HG03558 (cell line): ENCODE data around the gene SCEL.

Experiments used
- ATAC-seq: cut with Tn5 transposase; IDR thresholded peaks from one replicate; pipeline ENCODE4 v1.9.1; 2021; ENCODE audit warnings: moderate number of reproducible peaks; ENCODE audit not compliant: unreplicated experiment; ENCODE audit errors: extremely low read depth

The SCEL gene

GRCh38 chr13:77548594-77548993 is 13.1 kb downstream of the SCEL start:
- no peak for ATAC-seq

DNA sequence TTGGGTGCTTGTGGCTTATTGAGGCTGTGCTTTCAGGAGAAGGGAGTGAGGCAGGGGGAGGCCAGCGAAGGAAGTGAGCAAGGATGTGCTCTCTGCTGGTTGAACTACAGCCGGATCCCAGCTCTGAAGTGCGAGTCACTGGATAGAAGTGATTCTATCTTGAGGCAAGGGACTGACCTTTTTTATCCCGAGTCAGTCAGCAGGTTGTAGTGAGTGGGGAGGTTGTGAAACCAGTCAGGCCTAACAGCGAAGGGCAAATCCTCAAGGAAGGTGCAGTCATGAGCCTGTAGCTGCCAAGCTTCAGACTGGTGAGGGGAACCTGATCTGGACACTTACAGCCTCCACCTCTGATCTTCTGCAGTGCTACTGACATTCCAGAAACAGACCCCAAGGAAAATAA is 18.6 kb downstream of the SCEL start:
- ATAC-seq: no peak

DNA sequence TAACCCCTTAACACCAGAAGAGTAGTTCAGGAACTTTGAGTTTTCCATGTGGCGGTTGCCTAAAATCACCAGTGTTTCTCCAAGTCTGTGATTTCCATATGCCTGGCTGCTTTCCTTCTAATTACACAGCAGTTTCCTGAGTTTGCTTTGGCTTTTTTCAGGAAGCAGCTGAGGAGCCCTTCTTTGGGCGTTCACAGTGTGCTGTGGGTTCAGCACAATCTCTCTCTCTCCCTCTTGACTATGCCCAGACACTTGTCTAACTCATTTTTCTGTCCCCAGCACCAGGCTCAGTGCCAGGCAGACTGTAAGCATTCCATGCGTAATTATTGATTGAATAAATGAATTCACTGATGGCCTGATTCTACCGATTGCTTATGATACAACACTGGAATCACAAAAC is 19.7 kb downstream of the SCEL start:
- no peak for ATAC-seq

GRCh38 chr13:77558016-77558415 is 22.5 kb downstream of the SCEL start:
- no peak for ATAC-seq

DNA sequence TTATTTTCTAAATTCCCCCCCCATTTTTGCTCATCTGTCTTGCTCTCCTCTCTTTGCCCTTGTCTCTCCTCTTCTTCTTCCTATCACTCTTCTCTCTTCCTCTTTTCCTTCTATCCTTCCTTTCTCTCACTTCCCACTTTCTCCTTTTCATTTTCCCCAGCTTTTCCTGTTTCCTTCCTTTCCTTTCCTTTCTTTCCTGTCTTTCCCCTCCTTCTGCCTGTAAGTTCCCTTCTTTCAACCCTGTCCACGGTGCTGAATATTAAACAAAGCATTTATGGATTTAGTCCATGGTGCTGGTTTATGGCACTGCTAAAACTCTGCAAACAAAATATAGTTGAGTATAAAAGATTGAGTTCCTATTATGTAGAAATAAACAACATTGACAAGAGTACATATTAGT is 27.6 kb downstream of the SCEL start:
- no peak for ATAC-seq

DNA sequence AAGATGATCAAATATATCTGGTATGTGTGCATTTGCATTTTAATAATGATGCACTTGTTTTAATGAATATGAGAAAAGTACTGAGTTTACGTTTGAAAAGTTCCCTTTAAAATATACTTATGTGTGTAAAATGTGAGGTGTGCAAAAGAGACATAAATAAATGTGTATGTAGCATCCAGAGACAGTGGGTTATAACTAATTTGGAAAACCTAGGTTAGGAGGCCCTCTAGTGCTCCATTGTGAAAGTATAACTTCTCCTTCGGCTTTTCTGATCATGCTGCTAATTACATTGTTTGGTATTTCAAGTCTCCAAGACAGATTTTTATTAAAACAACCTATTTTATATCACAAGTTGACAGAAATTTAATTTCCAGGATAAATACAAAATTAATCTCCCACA is 30.1 kb downstream of the SCEL start:
- no peak for ATAC-seq

DNA sequence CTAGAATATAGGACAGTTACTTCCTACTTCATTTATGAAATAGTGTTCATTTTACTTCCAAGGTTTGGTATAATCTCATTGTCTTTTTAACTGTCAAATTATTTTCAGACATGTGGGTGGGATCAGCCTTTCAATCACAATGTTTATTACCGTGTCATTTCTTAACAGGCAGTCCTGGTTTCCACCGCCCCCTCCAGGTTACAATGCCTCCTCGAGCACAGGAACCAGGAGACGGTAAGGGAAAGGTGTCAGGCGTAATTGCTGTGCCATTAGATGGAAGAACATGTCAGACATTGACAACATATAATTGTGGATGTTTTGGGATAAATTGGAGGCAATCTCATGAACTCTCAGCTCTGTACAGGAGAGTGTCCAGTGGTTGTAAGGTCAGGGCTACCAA is 36.5 kb downstream of the SCEL start:
- ATAC-seq: no peak

DNA sequence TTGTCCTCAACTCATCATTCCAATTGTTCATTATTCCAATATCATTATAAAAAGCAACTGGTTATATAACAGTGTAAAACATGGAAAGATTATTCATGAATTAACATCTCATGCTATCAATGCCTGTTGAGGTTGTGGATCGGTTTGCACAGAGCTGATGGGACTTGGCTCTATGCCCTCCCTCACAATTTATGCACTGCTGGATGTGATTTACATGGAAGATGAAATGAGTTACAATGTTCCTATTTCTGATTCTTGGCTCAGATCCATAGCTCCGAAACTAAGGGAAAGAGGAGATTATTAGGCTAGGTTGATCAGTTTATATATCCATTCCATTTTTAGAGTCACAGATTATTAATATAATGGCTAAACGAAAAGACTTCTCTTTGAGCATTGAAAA is 38.6 kb downstream of the SCEL start:
- ATAC-seq: no peak

DNA sequence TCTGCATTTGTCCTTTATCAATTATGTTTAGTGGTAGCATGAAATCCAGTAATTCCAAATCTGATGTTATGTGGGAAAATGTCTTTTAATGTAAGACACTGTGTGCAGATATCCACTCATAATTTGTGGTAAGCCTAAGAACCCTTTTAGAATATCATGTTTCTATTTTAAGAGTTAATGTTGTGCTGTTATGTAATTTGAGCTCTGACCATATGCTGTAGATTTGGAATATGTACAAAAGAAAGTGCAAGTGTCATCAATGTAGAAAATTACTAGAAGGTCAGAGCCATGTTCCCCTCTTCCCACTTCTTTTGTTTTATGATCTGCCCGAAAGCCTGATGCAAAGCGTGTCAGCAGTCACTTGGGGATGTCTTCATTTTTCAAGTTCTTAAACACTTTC is 44.5 kb downstream of the SCEL start:
- no peak for ATAC-seq

- no peak for ATAC-seq
These were observed 45.2 kb downstream of the SCEL start for GRCh38 chr13:77580748-77581147.

DNA sequence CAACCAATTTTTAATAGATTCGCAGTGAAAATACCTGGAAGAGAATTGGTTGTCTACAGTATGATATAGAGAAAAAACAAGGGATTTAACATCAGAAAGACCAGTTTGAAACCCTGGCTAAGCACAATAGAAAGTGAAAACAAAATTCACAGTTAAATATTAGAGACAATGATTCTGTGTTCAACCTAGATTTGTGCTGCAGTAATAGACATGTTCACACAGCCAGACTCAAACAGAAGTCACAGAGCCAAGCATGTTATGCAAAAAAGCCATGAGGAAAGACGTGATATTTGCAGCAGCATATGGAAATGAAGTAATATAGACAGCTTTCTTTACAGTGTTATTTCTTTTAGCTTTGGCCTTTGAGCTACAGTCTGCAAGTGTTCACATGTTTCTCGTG is 48.1 kb downstream of the SCEL start:
- ATAC-seq: no peak

DNA sequence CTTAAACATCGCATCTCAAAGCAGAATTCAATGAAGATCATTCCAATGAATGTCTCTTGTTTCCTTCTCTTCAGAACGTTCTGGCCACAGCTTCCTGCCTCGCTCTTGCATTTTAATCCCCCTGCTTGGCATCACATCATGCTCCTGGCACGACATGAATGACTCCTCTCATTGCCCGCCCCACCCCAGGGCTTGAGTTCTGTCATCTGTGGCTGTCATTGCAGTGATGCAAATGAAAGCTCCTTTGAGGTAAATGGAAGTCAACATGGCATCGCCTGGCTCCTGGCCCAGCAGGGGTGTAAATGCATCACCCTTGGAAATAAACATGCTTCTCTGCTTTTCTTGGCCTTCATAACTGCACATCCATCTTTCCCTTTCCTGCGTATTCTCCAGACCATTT is 48.6 kb downstream of the SCEL start:
- ATAC-seq: no peak

- ATAC-seq: no peak
These were observed 59.8 kb downstream of the SCEL start for GRCh38 chr13:77595166-77595810.

GRCh38 chr13:77596777-77597176 is 61.3 kb downstream of the SCEL start:
- no peak for ATAC-seq

- no peak for ATAC-seq
These were observed 63.8 kb downstream of the SCEL start for GRCh38 chr13:77599351-77599750.

- no peak for ATAC-seq
These were observed 65.2 kb downstream of the SCEL start for GRCh38 chr13:77600701-77601100.

DNA sequence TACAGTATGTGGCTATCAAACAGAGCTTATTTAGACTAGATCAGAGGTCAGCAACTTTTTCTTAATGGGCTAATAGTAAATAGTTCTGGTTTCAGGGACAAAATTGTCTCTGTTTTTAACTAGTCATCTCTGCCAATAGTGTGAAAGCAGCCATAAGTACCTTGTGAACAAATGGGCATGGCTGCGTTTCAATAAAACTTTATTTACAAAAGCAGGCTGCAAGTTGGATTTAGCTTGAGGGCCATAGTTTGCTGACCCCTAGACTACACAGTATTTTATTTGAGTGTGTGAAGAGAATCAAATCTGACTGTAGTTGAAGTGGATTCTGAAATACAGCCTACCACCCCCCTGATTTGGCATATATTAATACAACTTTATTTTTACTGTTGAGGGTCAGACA is 75.6 kb downstream of the SCEL start:
- no peak for ATAC-seq

- no peak for ATAC-seq
These were observed 80.5 kb downstream of the SCEL start for GRCh38 chr13:77616027-77616426.

DNA sequence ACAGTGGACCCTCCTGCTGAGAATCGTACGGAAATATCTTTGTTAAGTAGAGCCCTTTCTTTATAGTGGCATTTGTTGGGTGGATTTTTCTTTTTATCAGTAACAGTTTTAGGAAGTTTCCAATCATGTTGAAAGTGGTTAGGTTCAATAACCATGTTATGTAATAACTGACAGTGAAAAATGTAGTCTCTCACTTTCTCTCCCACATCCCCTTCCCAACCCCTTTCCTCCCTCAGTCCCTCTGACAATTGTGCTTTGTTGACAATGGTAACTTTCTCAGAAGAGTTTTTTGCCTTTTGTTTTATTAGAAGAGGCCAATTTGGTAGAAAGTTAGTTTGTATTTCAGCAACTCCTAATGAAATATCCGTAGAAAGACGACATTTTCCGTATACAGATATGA is 84.1 kb downstream of the SCEL start:
- no peak for ATAC-seq

DNA sequence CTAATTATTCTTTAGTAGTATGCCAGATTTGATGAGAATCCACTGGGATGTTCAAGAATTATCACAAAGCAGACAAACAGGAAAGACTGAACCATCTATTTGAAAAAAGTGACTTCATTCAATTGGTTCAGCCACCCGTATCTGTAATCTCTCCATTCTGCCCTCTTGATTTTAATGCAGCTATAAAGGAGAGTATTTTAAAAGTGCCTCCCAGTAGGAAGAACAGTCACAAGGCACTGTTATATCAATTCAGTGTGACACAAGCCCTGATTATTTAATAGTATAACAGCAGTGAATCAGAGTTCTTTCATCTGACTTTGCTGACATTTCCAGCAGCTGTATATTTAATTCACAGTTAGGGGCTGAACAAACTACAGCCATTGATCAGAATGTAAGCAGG is 84.6 kb downstream of the SCEL start:
- ATAC-seq: no peak

GRCh38 chr13:77623806-77624205 is 88.3 kb downstream of the SCEL start:
- no peak for ATAC-seq

DNA sequence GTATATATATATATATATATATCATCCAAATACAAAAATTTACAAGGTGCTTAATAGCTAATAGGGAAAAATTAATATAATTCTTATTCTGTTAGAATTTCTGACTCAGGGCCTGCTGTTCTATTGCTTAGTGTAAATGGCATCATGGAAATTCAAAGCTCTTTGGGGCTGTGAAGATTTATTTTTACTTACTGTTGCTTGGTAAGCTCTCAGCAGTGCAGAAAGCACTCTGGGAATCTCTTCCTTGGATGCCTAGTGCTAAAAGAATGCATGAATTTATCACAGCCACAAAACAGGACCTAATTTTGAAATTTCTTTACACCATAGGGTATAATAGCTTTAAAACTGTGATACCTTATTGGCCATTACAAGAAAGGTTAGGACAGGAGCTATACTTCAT is 92.7 kb downstream of the SCEL start:
- no peak for ATAC-seq

DNA sequence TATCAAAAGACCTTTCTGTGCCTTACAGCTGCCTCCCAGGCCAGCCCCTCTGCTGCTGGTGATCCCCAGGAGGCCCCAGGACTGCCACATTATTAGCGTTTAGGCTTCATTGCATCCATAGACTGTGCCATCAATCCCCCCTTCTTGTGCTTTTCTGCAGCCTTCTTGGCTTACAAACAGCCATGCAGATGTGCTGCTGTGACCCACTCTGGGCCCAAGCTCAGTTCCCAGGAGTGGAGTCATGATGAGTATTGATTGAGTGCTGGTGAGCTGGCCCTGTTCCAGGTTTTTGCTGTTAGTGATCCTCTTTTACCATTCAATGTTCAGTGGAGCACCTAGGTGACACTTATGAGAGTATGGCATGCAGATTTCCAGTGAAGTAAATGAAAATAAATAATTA is 102.1 kb downstream of the SCEL start:
- ATAC-seq: no peak
